Stimulated activated CD4-positive, alpha-beta T cell treated with anti-CD3 and anti-CD28 coated beads, TNF-alpha, amount 100 ng/mL, for 48 hours (primary cell): ENCODE measurements around the gene NDUFC2.
"Not testable (repeated sequence)": the region's sequence is repeated elsewhere in the genome, so short reads cannot be mapped to it uniquely, and the experiment has no call there.

Experiments used
- DNase-seq, 3 donors: peaks; one replicate each; pipeline ENCODE4 v3.0.0-alpha.2; 2020; ENCODE audit warnings: low read depth in 3 of 3

NDUFC2 gene

GRCh38 chr11:78080084-78080817 lies 589 bp upstream of the NDUFC2 start:
- no peak for DNase-seq

- DNase-seq: no peak
Measured at GRCh38 chr11:78078218-78079167, 1.2 kb downstream of the NDUFC2 start.

DNA sequence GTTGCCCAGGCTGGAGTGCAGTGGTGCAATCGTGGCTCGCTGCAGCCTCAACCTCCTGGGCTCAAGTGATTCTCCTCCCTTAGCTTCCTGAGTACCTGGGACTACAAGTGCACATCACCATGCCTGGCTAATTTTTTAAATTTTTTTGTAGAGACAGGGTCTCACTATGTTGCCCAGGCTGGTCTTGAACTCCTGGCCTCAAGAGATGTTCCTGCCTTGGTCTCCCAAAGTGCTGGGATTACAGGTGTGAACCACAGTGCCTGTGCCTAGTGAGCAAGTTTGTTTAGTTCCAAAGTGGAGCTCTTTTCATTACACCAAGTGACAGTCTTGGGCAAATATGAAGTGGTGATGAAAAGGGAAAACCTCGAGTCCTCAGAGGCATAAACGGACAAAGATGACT lies 2.1 kb downstream of the NDUFC2 start:
- not testable (repeated sequence) for DNase-seq

- no peak for DNase-seq
Measured at GRCh38 chr11:78076733-78077403, 2.8 kb downstream of the NDUFC2 start.

GRCh38 chr11:78074756-78075155 lies 4.9 kb downstream of the NDUFC2 start:
- no peak for DNase-seq

DNA sequence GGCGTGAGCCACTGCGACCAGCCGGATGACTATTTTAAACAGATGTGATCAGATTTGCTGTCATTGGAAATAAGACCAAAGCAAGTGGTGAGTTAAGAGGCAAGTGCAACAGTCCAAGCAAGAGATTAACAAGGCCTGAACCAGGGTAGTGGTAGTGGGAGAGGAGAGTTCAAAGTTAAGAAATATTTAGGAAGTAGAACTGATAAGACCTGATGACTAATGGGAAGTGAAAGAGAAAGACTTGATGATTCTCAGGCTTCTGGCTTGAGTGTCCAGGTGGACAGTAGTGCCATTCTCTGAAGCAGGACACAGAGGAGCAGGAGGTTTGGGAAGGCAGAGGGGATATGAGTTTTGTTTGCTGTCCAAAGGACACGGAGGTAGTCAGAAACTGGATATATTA lies 7.2 kb downstream of the NDUFC2 start:
- DNase-seq: no peak

GRCh38 chr11:78071717-78072116 lies 7.9 kb downstream of the NDUFC2 start:
- DNase-seq: no peak

DNA sequence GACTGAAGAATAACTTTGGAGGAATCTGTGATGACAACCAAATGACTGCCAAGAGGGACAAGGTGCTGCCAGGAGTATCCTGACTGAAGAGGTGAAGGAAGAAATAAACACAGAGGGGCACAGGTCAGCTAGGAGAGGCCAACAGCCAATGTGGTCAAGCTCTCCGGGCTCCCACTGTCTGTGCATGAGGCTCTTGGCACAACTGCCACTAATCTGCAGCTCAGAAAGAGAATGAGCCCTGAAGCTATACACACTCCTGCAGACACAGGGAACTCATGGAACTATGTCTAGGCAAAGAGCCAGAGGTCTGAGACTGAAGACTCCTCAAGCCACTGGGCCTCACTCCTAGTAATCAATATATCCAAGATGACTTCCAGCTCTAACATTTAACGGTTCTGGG lies 9.0 kb downstream of the NDUFC2 start:
- no peak for DNase-seq

GRCh38 chr11:78069465-78069864 lies 10.2 kb downstream of the NDUFC2 start:
- no peak for DNase-seq

DNA sequence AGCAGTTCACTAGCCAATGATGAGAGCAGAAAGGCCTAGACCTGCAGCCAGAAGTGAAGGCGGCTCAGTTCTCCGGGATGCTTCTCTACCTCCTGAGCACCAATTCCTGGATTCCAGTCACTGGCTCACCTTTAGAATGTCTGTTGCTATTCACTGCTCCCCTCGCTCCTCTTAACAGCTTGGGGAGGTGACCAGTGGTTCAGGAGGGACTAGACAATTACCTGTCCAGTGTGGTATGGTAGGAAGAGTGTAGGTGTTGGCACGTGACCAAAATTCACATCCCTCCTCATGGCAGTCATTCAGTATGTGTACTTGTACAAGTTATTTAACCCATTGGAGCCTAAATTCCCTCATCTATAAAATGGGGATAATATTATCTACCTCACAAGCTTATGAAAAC lies 12.0 kb downstream of the NDUFC2 start:
- DNase-seq: no peak

DNA sequence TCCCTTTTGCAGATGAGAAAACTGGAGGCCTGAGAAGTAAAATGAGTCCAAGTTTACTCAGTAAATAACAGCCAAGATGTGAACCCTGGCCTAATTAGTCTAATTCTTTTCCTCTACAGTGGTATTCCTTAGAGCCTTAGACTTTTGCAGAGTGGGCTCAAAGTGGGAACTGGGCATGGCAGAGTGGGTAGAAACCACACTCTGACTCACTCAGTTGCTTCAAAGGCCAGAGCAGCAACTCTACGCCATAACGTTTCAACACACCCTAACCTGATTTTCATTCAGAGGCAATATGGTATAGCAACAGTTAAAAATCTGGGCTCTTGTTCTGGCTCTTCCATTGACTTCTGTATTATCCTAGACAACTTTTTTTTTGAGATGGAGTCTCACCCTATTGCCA lies 13.2 kb downstream of the NDUFC2 start:
- DNase-seq: no peak

DNA sequence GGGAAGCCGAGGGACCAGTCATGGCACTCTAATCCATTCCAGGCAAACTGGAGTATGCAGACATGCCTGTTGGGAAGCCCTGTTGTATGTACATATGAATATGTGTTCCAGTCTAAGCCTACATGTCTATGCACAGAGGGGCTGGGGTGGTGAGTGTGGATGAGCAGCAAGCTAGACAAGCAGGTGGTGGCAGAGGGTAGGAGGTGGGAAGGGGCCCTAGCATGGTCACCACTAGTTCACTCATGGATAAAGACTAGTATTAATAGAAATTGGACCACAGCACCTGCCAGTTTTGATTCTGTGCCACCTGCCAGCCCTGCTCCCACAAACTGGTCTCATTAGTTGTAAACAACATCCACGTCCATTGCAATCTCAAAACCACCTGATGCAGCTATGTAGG lies 14.5 kb downstream of the NDUFC2 start:
- DNase-seq: no peak

DNA sequence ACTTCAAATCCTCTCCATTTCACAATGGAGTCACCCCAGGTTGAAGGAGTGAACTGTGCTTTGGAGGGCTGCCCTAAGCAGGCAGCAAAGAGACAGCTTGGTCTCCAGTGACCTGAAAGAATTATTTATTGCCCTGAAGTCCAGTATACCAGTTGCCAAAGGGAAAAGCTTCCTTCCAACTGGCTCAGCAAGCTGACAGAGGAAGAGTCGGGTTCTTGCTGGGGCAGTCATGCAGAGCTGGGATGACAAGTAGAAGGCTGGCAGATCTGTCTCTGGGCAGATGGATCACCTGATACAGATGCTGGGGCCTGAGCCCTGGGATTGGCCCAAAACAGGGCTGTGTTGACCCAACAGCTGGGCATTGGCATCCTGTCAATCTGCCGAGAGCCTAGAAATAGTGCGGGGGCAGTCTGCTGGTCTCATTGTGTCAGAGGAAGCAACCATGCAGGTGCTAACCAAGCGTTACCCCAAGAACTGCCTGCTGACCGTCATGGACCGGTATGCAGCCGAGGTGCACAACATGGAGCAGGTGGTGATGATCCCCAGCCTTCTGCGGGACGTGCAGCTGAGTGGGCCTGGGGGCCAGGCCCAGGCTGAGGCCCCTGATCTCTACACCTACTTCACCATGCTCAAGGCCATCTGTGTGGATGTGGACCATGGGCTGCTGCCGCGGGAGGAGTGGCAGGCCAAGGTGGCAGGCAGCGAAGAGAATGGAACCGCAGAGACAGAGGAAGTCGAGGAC lies 16.1 kb downstream of the NDUFC2 start, which contains the start of gene THRSP:
TSS of gene THRSP (plus strand) at position 422 of the 742 bp plus-strand sequence. CDS start at position 443, 21 bp downstream.
- no peak for DNase-seq

DNA sequence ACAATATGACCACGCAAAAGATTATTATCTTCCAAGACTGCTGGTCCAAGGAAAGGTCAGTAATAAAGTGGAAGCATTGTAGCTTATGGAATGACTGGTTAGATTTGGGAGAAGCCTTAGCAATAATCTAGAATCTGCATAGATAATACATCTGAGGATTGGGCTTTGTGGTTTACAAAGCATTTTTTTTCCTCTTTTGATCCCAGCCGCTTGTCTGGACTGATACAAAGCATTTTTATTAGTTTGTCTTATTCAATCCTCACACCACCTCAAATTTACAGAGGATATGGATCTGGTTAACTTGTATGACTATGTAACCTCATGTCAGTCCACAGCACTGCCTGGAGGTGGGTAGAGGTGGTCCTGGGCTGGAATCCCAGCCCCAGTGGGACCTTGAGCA lies 17.0 kb downstream of the NDUFC2 start:
- no peak for DNase-seq

DNA sequence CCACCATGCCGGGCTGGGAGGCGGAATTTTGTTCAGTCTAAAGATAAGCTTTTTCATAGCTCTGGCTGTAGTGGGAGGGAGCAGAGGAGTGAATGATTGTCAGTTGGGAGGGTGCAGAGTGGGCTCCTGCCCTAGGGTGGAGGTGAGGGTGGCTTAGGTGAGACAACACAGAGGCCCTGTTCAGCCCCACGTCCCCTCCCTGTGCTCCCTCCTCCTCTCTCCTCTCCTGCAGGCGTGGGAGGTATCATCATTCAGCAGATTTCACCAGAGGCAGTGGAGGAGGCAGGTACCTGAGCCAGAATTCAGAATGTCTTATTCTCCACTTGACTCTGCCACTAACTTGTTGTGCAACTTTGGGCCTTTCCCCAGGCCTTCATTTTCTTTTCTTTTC lies 17.7 kb downstream of the NDUFC2 start:
- DNase-seq: no peak

DNA sequence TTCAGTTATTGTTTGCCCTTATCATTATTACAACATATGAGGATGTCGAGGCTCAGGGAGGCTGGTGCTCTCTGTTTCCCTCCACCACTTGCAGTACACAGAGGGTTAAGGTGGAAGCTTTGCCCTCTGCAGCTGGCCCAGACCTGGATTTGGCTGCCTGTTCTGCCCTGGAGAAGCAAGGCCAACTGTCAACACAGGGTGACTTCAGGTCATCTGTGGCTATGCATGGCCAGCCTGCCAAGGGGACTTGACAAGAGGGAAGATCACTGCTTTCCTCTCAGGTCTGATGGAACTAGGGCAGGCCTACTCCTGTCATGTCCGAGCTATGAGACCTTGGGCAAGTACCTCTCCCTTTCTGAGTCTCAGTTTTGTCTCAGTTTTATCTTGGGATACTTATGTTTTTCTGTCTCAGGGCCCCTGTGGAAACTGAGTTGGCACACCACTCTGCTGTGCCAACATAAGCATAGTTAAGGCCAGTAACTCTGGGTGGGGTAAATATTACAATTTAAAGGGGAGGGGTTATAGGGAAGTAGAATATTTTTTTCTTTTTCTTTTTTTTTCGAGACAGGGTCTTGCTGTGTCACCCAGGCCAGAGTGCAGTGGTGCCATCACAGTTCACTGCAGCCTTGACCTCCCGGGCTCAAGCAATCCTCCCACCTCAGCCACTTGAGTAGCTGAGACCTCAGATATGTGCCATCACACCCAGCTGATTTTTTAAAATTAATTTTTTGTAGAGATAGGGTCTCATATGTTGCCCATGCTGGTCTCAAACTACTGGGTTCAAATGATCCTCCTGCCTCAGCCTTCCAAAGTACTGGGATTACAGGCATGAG lies 18.4 kb downstream of the NDUFC2 start:
- no peak for DNase-seq

DNA sequence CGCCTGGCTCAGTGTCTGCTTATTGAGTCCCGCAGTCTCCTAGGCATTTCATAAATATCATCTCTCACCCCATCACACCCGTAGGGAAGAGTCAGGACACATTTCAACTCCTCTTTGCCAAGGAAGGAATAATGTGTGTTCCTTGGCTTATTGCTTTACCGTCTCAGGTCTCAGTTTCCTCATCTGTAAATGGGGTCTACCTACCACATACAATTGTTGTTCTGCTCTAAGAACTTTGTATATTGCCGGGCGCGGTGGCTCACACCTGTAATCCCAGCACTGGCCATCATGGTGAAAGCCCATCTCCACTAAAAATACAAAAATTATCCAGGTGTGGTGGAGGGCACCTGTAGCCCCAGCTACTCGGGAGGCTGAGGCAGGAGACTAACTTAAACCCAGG lies 19.1 kb downstream of the NDUFC2 start:
- DNase-seq: no peak

DNA sequence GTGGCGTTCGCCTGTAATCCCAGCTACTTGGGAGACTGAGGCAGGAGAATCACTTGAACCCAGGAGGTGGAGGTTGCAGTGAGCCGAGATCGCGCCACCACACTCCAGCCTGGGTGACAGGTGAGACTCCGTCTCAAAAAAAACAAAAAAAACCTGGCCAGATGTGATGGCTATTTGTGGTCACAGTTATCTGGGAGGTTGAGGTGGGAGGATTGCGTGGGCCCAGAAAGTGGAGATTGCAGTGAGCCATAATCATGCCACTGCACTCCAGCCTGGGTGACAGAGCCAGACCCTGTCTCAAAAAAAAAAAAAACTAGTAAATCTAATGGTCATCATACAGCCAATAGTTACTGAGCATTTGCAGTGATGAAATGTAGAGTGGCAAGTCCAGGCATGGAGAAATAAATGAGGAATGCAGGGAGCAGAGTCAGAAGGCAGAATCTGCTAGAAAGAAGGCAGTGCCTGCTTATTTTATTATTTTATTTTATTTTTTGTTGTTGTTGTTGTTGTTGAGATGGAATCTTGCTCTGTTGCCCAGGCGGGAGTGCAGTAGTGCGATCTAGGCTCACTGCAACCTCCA lies 19.8 kb downstream of the NDUFC2 start:
- DNase-seq: not testable (repeated sequence)

DNA sequence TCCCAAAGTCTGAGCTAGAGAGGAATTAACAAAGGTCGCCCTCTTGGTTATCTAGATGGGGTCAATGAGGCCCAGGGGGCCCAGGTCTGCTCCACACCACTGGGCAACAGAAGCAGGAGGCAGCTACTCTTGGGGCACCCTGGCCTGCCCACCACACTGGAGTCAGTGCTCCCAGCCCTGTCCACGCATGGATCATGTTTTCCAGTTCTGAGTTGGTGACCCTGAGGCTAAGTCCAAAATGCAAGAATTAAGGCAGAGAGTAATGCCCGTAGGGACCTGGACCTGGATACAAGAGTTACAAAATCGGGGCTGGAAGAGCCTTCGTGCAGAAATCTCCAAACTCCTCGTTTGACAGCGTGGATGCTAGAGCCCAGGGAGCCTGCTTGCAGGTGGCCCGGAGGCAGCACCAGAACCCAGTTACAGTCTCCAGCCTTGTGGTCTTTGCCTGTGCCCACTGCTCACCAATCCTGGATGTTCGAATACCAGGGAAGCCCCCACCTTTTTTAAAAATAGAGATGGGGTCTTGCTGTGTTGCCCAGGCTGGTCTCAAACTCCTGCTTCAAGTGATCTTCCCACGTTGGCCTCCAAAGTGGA lies 22.1 kb downstream of the NDUFC2 start:
- no peak for DNase-seq

- DNase-seq: no peak
Measured at GRCh38 chr11:78056093-78056492, 23.6 kb downstream of the NDUFC2 start.
